T-helper 1 cell treated with Interleukin-12 subunit alpha and Interleukin-12 subunit beta and Interleukin-4 antibody, amounts not matched to agents 30 μg/mL and 1 μg/mL, for 36 hours (primary cell): ENCODE measurements around the gene SYCP3.

Source experiments
- H3K27ac Mint-ChIP-seq: one replicate; pipeline ENCODE4 v1.8.0; 2021; ENCODE audit warnings: mild to moderate bottlenecking, mixed read lengths
- H3K27me3 Mint-ChIP-seq: one replicate; pipeline ENCODE4 v1.8.0; 2021; ENCODE audit warnings: low read depth, mixed read lengths
- H3K36me3 Mint-ChIP-seq: one replicate; pipeline ENCODE4 v1.8.0; 2021; ENCODE audit warnings: low read depth, mixed read lengths
- H3K4me1 Mint-ChIP-seq: one replicate; pipeline ENCODE4 v1.8.0; 2021; ENCODE audit warnings: low read depth, mixed read lengths
- H3K4me3 Mint-ChIP-seq: one replicate; pipeline ENCODE4 v1.8.0; 2021; ENCODE audit warnings: mild to moderate bottlenecking, moderate library complexity, mixed read lengths
- H3K9me3 Mint-ChIP-seq: one replicate; pipeline ENCODE4 v1.8.0; 2021; ENCODE audit warnings: mixed read lengths

Gene SYCP3

DNA sequence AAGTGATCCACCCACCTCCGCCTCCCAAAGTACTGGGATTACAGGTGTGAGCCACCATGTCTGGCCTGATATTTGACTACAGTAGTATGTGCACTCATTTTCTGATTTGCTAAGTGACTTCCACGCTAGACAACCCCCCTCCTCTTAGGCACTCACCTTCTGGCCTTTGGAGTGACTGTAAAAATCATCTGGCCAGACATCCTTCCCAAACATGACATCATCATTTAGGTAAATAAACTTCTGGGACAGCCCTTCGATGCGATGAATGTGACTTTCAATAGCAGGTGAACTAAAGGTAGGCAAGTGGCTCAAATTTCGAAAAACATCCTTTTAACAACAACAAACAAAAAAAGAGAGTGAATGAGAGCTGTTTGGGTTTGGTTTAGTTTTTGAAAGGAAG lies 30.6 kb upstream of the SYCP3 start:
- H3K9me3 Mint-ChIP-seq, result no peaks in the 10 kb centered on the region
- H3K27ac Mint-ChIP-seq, result no peak overlapping the region
- peaks cover 22% of the 10 kb centered on the region for H3K4me1 Mint-ChIP-seq
- no peaks in the 10 kb centered on the region for H3K27me3 Mint-ChIP-seq
- peaks cover 37% of the 10 kb centered on the region for H3K36me3 Mint-ChIP-seq
- H3K4me3 Mint-ChIP-seq, result no peak overlapping the region

- peaks cover 41% of the 10 kb centered on the region for H3K36me3 Mint-ChIP-seq
- no peaks in the 10 kb centered on the region for H3K9me3 Mint-ChIP-seq
Observed at GRCh38 chr12:101768781-101769180, 29.5 kb upstream of the SYCP3 start.

GRCh38 chr12:101767537-101767936 lies 28.3 kb upstream of the SYCP3 start:
- H3K9me3 Mint-ChIP-seq, result no peaks in the 10 kb centered on the region
- H3K4me1 Mint-ChIP-seq, result peaks cover 12% of the 10 kb centered on the region
- H3K27me3 Mint-ChIP-seq, result no peaks in the 10 kb centered on the region
- peaks cover 39% of the 10 kb centered on the region for H3K36me3 Mint-ChIP-seq
- H3K4me3 Mint-ChIP-seq, result no peak overlapping the region
- no peak overlapping the region for H3K27ac Mint-ChIP-seq

More at GRCh38 chr12:101768781-101769180, 29.5 kb upstream of the SYCP3 start:
- Mint-ChIP-seq H3K27ac (peak overlapping the region; percentile 4), H3K4me1 (peaks cover 18% of the 10 kb centered on the region), H3K4me3 (no peak overlapping the region), H3K27me3 (no peaks in the 10 kb centered on the region)

DNA sequence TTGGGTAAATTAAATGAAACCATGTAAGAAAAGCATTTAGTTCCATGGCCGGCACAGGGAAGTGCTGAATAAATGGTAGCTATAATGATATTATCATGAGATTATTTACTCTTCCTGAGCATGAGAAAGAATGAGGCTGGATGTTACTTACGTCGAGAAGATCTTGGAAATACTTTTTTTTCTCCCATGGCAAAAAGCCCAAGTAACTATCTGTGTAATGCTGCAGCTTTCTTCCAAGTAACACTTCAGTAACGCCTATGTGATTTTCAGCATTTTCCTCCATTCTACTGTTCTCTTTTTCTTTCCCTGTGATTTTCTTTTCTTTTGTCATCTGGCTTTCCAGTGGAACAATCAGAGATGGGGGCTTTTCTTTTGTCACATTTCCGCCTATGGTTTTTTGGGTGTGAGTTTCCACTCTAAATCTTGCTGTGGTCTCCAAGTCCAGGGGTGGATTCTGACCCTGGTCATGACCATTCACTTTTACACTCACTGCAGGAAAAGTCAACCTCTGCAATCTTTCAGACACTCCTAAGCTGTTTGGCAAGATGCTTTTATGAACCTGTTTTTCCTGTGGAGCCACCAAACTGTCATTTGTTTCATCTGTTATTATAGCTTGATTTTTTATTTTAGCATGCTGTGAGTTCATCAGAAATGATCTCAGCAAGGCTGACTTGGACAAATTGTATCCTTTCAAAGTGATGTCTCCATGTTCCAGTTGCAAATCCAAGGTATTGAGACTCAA lies 25.0 kb upstream of the SYCP3 start:
- no peak overlapping the region for H3K27ac Mint-ChIP-seq
- H3K4me1 Mint-ChIP-seq, result peaks cover 3% of the 10 kb centered on the region
- H3K4me3 Mint-ChIP-seq, result no peak overlapping the region
- H3K36me3 Mint-ChIP-seq, result peaks cover 25% of the 10 kb centered on the region
- no peaks in the 10 kb centered on the region for H3K27me3 Mint-ChIP-seq
- H3K9me3 Mint-ChIP-seq, result no peaks in the 10 kb centered on the region

DNA sequence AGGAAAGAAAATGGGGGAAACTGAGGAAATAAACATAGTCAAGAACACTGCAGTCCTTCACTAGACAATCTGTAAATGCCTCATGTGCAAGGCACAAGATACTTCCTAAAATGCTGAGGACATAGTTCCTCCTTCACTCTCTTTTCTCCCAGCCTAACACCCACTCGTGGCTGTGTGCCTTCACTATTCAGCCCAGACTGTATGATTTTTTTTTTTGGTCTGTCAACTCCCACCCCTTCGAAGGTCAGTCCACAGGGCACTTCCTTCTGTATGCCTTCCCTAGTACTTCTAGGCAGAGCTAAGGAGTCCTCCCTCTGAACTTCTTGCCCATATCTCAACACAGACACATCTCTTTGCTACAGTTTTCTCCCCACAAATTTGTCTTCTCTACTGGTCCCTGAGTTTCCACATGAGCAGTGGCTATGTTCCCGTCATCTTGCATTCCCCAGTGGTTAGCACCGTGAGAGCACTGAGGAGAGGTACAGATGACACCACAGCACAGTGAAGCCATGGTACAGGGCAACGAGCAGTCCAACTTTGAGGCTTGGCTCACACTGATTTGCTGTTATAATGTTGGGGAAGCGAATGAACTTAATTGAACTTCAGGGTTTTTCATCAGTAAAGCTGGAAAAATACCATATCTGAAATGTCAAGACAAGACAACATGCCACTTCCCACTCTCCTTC lies 24.1 kb upstream of the SYCP3 start:
- H3K27me3 Mint-ChIP-seq, result no peaks in the 10 kb centered on the region
- peaks cover 3% of the 10 kb centered on the region for H3K4me1 Mint-ChIP-seq
- H3K9me3 Mint-ChIP-seq, result no peaks in the 10 kb centered on the region
- no peak overlapping the region for H3K4me3 Mint-ChIP-seq
- H3K36me3 Mint-ChIP-seq, result peaks cover 24% of the 10 kb centered on the region
- no peak overlapping the region for H3K27ac Mint-ChIP-seq

GRCh38 chr12:101761781-101762180 lies 22.5 kb upstream of the SYCP3 start:
- Mint-ChIP-seq H3K4me1 (peaks cover 3% of the 10 kb centered on the region), H3K27me3 (no peaks in the 10 kb centered on the region), H3K36me3 (peaks cover 23% of the 10 kb centered on the region), H3K4me3 (no peak overlapping the region), H3K9me3 (no peaks in the 10 kb centered on the region), H3K27ac (no peak overlapping the region)

DNA sequence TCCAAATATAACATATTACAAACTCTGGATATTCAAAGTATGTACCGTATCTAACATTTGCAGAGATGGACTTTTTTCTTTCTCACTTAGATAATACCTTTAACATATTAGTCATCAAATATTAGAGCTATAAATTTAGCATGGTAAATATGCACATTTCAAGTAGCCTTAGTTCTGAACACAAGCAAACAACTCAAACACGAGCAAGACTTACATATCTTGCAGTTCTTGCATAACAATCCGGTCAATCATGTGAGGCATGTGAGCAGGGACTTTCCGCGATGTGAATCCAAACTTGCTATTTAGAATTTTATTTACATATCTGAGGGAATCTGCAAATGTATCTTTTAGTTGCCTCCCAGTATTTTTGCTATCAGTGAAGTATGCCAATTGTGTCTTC lies 22.1 kb upstream of the SYCP3 start:
- no peak overlapping the region for H3K27ac Mint-ChIP-seq
- peaks cover 3% of the 10 kb centered on the region for H3K4me1 Mint-ChIP-seq
- H3K9me3 Mint-ChIP-seq, result no peaks in the 10 kb centered on the region
- no peak overlapping the region for H3K4me3 Mint-ChIP-seq
- no peaks in the 10 kb centered on the region for H3K27me3 Mint-ChIP-seq
- H3K36me3 Mint-ChIP-seq, result peaks cover 23% of the 10 kb centered on the region

- peaks cover 24% of the 10 kb centered on the region for H3K36me3 Mint-ChIP-seq
- no peak overlapping the region for H3K27ac Mint-ChIP-seq
Observed at GRCh38 chr12:101759396-101760047, 20.3 kb upstream of the SYCP3 start.

DNA sequence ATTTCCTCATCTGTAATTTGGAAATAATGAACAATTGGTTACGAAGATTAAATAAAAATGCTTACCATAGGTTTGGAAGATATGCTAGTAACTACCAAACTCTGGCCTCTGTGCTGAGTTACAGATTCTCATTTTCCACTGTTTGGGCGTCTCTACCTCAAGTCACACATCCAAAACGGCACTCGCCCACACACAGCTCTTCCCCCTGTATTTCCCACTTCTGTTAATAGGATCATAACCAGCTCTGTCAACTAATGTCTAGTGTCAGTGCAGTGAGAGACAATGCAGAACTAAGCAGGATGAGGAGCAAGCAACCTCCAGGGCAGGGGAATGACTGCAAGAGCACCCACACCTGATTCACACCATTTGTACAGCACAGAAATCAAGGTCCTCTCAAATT lies 10.9 kb upstream of the SYCP3 start:
- H3K27me3 Mint-ChIP-seq, result no peaks in the 10 kb centered on the region
- peaks cover 48% of the 10 kb centered on the region for H3K36me3 Mint-ChIP-seq
- no peaks in the 10 kb centered on the region for H3K9me3 Mint-ChIP-seq
- no peak overlapping the region for H3K4me3 Mint-ChIP-seq
- H3K27ac Mint-ChIP-seq, result no peak overlapping the region
- peaks cover 3% of the 10 kb centered on the region for H3K4me1 Mint-ChIP-seq

More at GRCh38 chr12:101759396-101760047, 20.3 kb upstream of the SYCP3 start:
- no peaks in the 10 kb centered on the region for H3K9me3 Mint-ChIP-seq
- no peak overlapping the region for H3K4me3 Mint-ChIP-seq
- peaks cover 3% of the 10 kb centered on the region for H3K4me1 Mint-ChIP-seq
- H3K27me3 Mint-ChIP-seq, result no peaks in the 10 kb centered on the region

GRCh38 chr12:101749657-101750056 lies 10.4 kb upstream of the SYCP3 start:
- no peaks in the 10 kb centered on the region for H3K27me3 Mint-ChIP-seq
- no peak overlapping the region for H3K4me3 Mint-ChIP-seq
- H3K27ac Mint-ChIP-seq, result no peak overlapping the region
- H3K36me3 Mint-ChIP-seq, result peaks cover 44% of the 10 kb centered on the region
- no peaks in the 10 kb centered on the region for H3K9me3 Mint-ChIP-seq
- peaks cover 3% of the 10 kb centered on the region for H3K4me1 Mint-ChIP-seq

DNA sequence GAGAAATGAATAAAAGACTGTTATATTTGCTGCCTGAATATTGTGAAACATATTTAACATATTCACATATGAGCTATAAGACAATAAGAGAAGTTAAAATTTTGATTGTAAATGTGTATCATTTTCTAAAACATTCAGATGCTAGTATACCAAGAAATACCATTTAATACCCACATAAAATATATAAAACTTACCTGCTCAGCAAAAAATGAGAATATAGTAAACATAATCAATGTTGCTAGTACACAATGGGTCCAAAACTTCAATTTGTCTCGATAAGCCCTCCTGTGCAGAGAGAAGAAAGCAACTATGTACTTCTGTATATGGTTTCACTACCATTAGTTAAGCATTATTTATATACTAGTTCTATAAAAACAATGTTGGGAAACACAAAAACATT lies 9.6 kb upstream of the SYCP3 start:
- H3K4me1 Mint-ChIP-seq, result peaks cover 9% of the 10 kb centered on the region
- H3K9me3 Mint-ChIP-seq, result no peaks in the 10 kb centered on the region
- H3K27me3 Mint-ChIP-seq, result no peaks in the 10 kb centered on the region
- H3K36me3 Mint-ChIP-seq, result peaks cover 42% of the 10 kb centered on the region
- H3K27ac Mint-ChIP-seq, result no peak overlapping the region
- no peak overlapping the region for H3K4me3 Mint-ChIP-seq

DNA sequence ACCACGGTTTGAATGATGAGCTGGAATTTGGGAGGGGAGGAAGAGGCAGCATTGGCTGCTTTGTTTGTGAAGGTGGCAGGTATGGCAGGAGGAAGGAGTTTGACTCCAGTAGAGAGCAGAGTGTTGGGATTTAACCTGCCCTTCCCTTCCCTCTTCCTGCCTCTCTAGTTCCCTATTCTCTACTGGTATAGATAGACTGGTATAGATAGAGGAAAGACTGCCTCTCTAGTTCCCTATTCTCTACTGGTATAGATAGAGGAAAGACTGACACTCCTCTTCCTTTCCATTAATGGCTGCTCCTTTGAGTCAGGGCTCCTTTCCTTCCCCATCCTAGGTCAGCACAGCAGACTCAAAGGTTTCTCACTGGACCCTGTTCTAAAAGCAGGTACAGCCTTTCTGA lies 8.4 kb upstream of the SYCP3 start:
- no peak overlapping the region for H3K27ac Mint-ChIP-seq
- H3K4me3 Mint-ChIP-seq, result no peak overlapping the region
- peaks cover 17% of the 10 kb centered on the region for H3K4me1 Mint-ChIP-seq
- H3K9me3 Mint-ChIP-seq, result no peaks in the 10 kb centered on the region
- no peaks in the 10 kb centered on the region for H3K27me3 Mint-ChIP-seq
- peaks cover 43% of the 10 kb centered on the region for H3K36me3 Mint-ChIP-seq

GRCh38 chr12:101746661-101747060 lies 7.4 kb upstream of the SYCP3 start:
- H3K9me3 Mint-ChIP-seq, result no peaks in the 10 kb centered on the region
- peaks cover 17% of the 10 kb centered on the region for H3K4me1 Mint-ChIP-seq
- no peak overlapping the region for H3K4me3 Mint-ChIP-seq
- peaks cover 38% of the 10 kb centered on the region for H3K36me3 Mint-ChIP-seq
- no peak overlapping the region for H3K27ac Mint-ChIP-seq
- no peaks in the 10 kb centered on the region for H3K27me3 Mint-ChIP-seq

- H3K27me3 Mint-ChIP-seq, result no peaks in the 10 kb centered on the region
- no peak overlapping the region for H3K4me3 Mint-ChIP-seq
- H3K4me1 Mint-ChIP-seq, result peaks cover 17% of the 10 kb centered on the region
- H3K36me3 Mint-ChIP-seq, result peaks cover 37% of the 10 kb centered on the region
- H3K9me3 Mint-ChIP-seq, result no peaks in the 10 kb centered on the region
- no peak overlapping the region for H3K27ac Mint-ChIP-seq
Observed at GRCh38 chr12:101746196-101746595, 6.9 kb upstream of the SYCP3 start.

GRCh38 chr12:101745481-101745880 lies 6.2 kb upstream of the SYCP3 start:
- Mint-ChIP-seq H3K9me3 (no peaks in the 10 kb centered on the region), H3K27ac (no peak overlapping the region), H3K4me1 (peaks cover 17% of the 10 kb centered on the region), H3K27me3 (no peaks in the 10 kb centered on the region), H3K4me3 (no peak overlapping the region), H3K36me3 (peaks cover 35% of the 10 kb centered on the region)
